Measurements from ENCODE around the gene FIBCD1.

FIBCD1 gene

DNA sequence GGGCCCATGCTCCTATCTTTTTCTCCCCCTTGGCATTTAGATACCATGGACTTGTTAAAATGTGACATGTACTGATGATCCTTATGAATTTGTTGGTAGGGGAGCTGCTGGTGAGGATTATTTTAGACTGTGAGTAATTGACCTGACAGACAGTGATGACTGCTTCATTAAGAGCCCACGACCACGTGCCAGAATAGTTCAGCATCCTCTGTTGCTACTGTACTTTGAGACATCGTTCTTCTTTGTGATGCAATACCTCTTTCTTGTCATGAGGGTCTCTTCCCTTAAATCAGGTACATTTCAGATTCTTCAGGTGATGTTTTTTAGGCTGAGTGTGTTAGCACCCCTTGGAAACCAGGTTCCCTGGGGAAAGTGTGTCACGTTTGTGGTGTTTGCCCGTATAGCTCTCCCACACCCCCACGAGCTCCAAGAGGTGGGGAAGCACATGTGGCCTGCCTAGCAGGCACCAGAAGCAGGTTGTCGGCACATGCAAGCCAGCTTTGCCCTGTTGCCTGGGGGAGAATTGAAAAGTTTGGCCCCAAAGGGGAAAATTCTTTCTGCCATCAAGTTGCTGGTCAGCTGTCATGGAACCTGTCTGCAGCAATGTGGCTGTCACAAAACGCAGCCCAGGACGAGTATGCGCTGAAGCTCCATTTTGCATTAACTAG, 67.5 kb downstream of the FIBCD1 start:
- Histone ChIP-seq H3K4ac (ENCODE audit: low read length) (no peak overlapping the region), H2BK120ac (ENCODE audit: low read depth, low read length) (no peak overlapping the region), H3K27ac (replicated peaks; ENCODE audit: low read length) (no peak overlapping the region), H3K27me3 (ENCODE audit: control insufficient read depth in 3 of 3, insufficient read depth in 3 of 3, low read depth in 1 of 3, low read length in 3 of 3) (no peaks in the 10 kb centered on the region), H3K36me3 (replicated peaks in 1 of 2; ENCODE audit: control insufficient read depth in 2 of 2, insufficient read depth in 2 of 2, low read length in 2 of 2) (peaks cover 47 to 95% of the 10 kb centered on the region in 2 donors), H2BK12ac (ENCODE audit: low read length) (no peak overlapping the region), H2AK5ac (ENCODE audit: low read depth, low read length) (no peak overlapping the region), H3K9ac (ENCODE audit: low read depth, low read length, poor library complexity) (no peak overlapping the region), H3K79me1 (ENCODE audit: low read depth, low read length) (no peaks in the 10 kb centered on the region), H3K18ac (ENCODE audit: low read length) (no peak overlapping the region), H2BK5ac (ENCODE audit: low read length) (no peak overlapping the region), H3K14ac (ENCODE audit: low read length) (no peak overlapping the region), H4K91ac (ENCODE audit: low read depth, low read length, poor library complexity) (no peak overlapping the region), H2BK15ac (ENCODE audit: low read length) (no peak overlapping the region), H2AFZ (ENCODE audit: low read length) (no peak overlapping the region), H4K8ac (ENCODE audit: low read depth, low read length) (no peak overlapping the region), H3K4me2 (ENCODE audit: insufficient read depth, low read length, poor library complexity, severe bottlenecking) (no peak overlapping the region), H3K9me3 (replicated peaks in 1 of 2; ENCODE audit: control insufficient read depth in 2 of 2, insufficient read depth in 1 of 2, low read depth in 1 of 2, low read length in 2 of 2) (no peaks in the 10 kb centered on the region), H3K23ac (ENCODE audit: low read depth, low read length, poor library complexity) (no peak overlapping the region), H3K4me3 (ENCODE audit: low read length in 2 of 2) (no peak overlapping the region), H3K4me1 (ENCODE audit: control insufficient read depth in 2 of 2, insufficient read depth in 1 of 2, low read depth in 1 of 2, low read length in 2 of 2) (peaks cover 0 to 1% of the 10 kb centered on the region in 2 donors)
- no CpG with 5 or more reads among the region's 10 CpGs for WGBS, 2 donors (ENCODE audit: extremely low coverage in 2 of 2, insufficient read length in 2 of 2, insufficient replicate concordance in 1 of 2)
- no peak for DNase-seq (ENCODE audit: low spot score)

DNA sequence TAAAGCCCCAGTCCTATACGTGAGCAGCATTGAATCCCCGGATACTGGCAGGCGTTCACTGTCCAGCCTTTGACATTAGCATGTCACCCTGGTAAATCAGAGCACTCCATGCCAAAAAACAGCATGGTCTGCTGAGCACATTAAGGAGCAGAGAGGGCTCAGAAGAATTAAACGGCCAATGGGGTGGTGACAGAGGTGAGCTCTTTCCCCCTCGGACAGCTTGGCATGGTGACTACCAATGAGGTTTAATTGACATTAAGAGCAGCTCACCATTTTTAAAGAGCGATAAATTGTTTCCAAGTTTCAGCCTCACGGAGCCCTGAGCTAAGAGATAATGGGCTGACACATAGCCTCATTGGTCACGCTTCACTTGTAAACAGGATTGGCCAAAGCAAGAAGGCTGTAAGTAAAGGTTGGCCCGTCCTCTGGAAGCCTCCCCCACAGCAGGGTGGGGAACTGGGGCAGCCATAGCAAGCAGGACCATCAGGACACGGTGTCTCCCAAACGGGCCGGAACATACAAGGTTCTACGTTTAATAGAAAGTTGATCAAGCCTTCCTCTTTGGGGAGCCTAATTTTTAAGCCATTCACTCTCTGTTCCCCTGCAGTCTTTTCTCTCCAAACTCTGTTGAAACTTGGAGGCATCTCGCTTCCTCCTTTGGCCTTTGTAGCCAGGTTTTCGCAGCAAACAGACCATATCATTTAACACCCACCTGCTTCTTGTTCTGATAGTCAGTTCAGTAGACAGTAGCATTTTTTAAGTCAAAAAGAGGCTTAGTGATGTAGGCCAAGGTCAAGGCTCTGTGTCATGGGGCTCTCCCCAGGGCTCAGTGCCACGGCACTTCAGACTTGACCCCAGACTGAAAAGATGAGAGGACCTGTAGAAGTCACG, 68.3 kb downstream of the FIBCD1 start:
- H3K4ac ChIP-seq (ENCODE audit: low read length): no peak overlapping the region
- H2BK15ac ChIP-seq (ENCODE audit: low read length): no peak overlapping the region
- no peak overlapping the region for H4K8ac ChIP-seq (ENCODE audit: low read depth, low read length)
- H3K23ac ChIP-seq (ENCODE audit: low read depth, low read length, poor library complexity): no peak overlapping the region
- peaks cover 0 to 1% of the 10 kb centered on the region in 2 donors for H3K4me1 ChIP-seq (ENCODE audit: control insufficient read depth in 2 of 2, insufficient read depth in 1 of 2, low read depth in 1 of 2, low read length in 2 of 2)
- H3K9me3 ChIP-seq (replicated peaks in 1 of 2; ENCODE audit: control insufficient read depth in 2 of 2, insufficient read depth in 1 of 2, low read depth in 1 of 2, low read length in 2 of 2): no peaks in the 10 kb centered on the region
- H3K36me3 ChIP-seq (replicated peaks in 1 of 2; ENCODE audit: control insufficient read depth in 2 of 2, insufficient read depth in 2 of 2, low read length in 2 of 2): peaks cover 47 to 89% of the 10 kb centered on the region in 2 donors
- no peak overlapping the region for H3K14ac ChIP-seq (ENCODE audit: low read length)
- no CpG with 5 or more reads among the region's 17 CpGs for WGBS, 2 donors (ENCODE audit: extremely low coverage in 2 of 2, insufficient read length in 2 of 2, insufficient replicate concordance in 1 of 2)
- no peaks in the 10 kb centered on the region for H3K79me1 ChIP-seq (ENCODE audit: low read depth, low read length)
- H2BK12ac ChIP-seq (ENCODE audit: low read length): no peak overlapping the region
- H3K4me2 ChIP-seq (ENCODE audit: insufficient read depth, low read length, poor library complexity, severe bottlenecking): no peak overlapping the region
- no peak overlapping the region for H4K91ac ChIP-seq (ENCODE audit: low read depth, low read length, poor library complexity)
- no peak overlapping the region for H3K27ac ChIP-seq (replicated peaks; ENCODE audit: low read length)
- H2BK120ac ChIP-seq (ENCODE audit: low read depth, low read length): no peak overlapping the region
- H3K18ac ChIP-seq (ENCODE audit: low read length): no peak overlapping the region
- no peak overlapping the region for H3K4me3 ChIP-seq (ENCODE audit: low read length in 2 of 2)
- H3K27me3 ChIP-seq (ENCODE audit: control insufficient read depth in 3 of 3, insufficient read depth in 3 of 3, low read depth in 1 of 3, low read length in 3 of 3): no peaks in the 10 kb centered on the region
- H2AK5ac ChIP-seq (ENCODE audit: low read depth, low read length): no peak overlapping the region
- DNase-seq (ENCODE audit: low spot score): no peak
- H2BK5ac ChIP-seq (ENCODE audit: low read length): no peak overlapping the region
- H2AFZ ChIP-seq (ENCODE audit: low read length): no peak overlapping the region
- no peak overlapping the region for H3K9ac ChIP-seq (ENCODE audit: low read depth, low read length, poor library complexity)

GRCh38 chr9:130869250-130869649, 69.8 kb downstream of the FIBCD1 start:
- no peak overlapping the region for H2BK120ac ChIP-seq (ENCODE audit: low read depth, low read length)
- no peak overlapping the region for H2AFZ ChIP-seq (ENCODE audit: low read length)
- no peak overlapping the region for H3K4me2 ChIP-seq (ENCODE audit: insufficient read depth, low read length, poor library complexity, severe bottlenecking)
- H3K4ac ChIP-seq (ENCODE audit: low read length): no peak overlapping the region
- no peak overlapping the region for H2BK15ac ChIP-seq (ENCODE audit: low read length)
- H3K27ac ChIP-seq (replicated peaks; ENCODE audit: low read length): no peak overlapping the region
- no peak overlapping the region for H3K9ac ChIP-seq (ENCODE audit: low read depth, low read length, poor library complexity)
- H3K9me3 ChIP-seq (replicated peaks in 1 of 2; ENCODE audit: control insufficient read depth in 2 of 2, insufficient read depth in 1 of 2, low read depth in 1 of 2, low read length in 2 of 2): no peaks in the 10 kb centered on the region
- no peaks in the 10 kb centered on the region for H3K27me3 ChIP-seq (ENCODE audit: control insufficient read depth in 3 of 3, insufficient read depth in 3 of 3, low read depth in 1 of 3, low read length in 3 of 3)
- no peak overlapping the region for H3K23ac ChIP-seq (ENCODE audit: low read depth, low read length, poor library complexity)
- no peak overlapping the region for H3K18ac ChIP-seq (ENCODE audit: low read length)
- H3K14ac ChIP-seq (ENCODE audit: low read length): no peak overlapping the region
- no peak overlapping the region for H4K8ac ChIP-seq (ENCODE audit: low read depth, low read length)
- DNase-seq (ENCODE audit: low spot score): no peak
- H4K91ac ChIP-seq (ENCODE audit: low read depth, low read length, poor library complexity): no peak overlapping the region
- no peak overlapping the region for H2AK5ac ChIP-seq (ENCODE audit: low read depth, low read length)
- peaks cover 36 to 88% of the 10 kb centered on the region in 2 donors for H3K36me3 ChIP-seq (replicated peaks in 1 of 2; ENCODE audit: control insufficient read depth in 2 of 2, insufficient read depth in 2 of 2, low read length in 2 of 2)
- no peak overlapping the region for H2BK12ac ChIP-seq (ENCODE audit: low read length)
- H3K79me1 ChIP-seq (ENCODE audit: low read depth, low read length): no peaks in the 10 kb centered on the region
- peaks cover 0 to 1% of the 10 kb centered on the region in 2 donors for H3K4me1 ChIP-seq (ENCODE audit: control insufficient read depth in 2 of 2, insufficient read depth in 1 of 2, low read depth in 1 of 2, low read length in 2 of 2)
- no peak overlapping the region for H2BK5ac ChIP-seq (ENCODE audit: low read length)
- no peak overlapping the region for H3K4me3 ChIP-seq (ENCODE audit: low read length in 2 of 2)
- whole genome bisulfite sequencing, 2 donors (ENCODE audit: extremely low coverage in 2 of 2, insufficient read length in 2 of 2, insufficient replicate concordance in 1 of 2): no CpG with 5 or more reads among the region's 8 CpGs

- Histone ChIP-seq H3K27me3 (ENCODE audit: control insufficient read depth in 3 of 3, insufficient read depth in 3 of 3, low read depth in 1 of 3, low read length in 3 of 3) (no peaks in the 10 kb centered on the region), H3K9me3 (replicated peaks in 1 of 2; ENCODE audit: control insufficient read depth in 2 of 2, insufficient read depth in 1 of 2, low read depth in 1 of 2, low read length in 2 of 2) (no peaks in the 10 kb centered on the region), H3K23ac (ENCODE audit: low read depth, low read length, poor library complexity) (no peak overlapping the region), H2BK12ac (ENCODE audit: low read length) (no peak overlapping the region), H3K9ac (ENCODE audit: low read depth, low read length, poor library complexity) (no peak overlapping the region), H3K14ac (ENCODE audit: low read length) (no peak overlapping the region), H3K18ac (ENCODE audit: low read length) (no peak overlapping the region), H3K36me3 (replicated peaks in 1 of 2; ENCODE audit: control insufficient read depth in 2 of 2, insufficient read depth in 2 of 2, low read length in 2 of 2) (peaks cover 32 to 87% of the 10 kb centered on the region in 2 donors), H2BK15ac (ENCODE audit: low read length) (no peak overlapping the region), H3K4ac (ENCODE audit: low read length) (no peak overlapping the region), H2AK5ac (ENCODE audit: low read depth, low read length) (no peak overlapping the region), H4K91ac (ENCODE audit: low read depth, low read length, poor library complexity) (no peak overlapping the region), H2AFZ (ENCODE audit: low read length) (no peak overlapping the region), H4K8ac (ENCODE audit: low read depth, low read length) (no peak overlapping the region), H3K4me3 (ENCODE audit: low read length in 2 of 2) (no peak overlapping the region), H2BK120ac (ENCODE audit: low read depth, low read length) (no peak overlapping the region), H3K27ac (replicated peaks; ENCODE audit: low read length) (no peak overlapping the region), H3K4me2 (ENCODE audit: insufficient read depth, low read length, poor library complexity, severe bottlenecking) (no peak overlapping the region), H2BK5ac (ENCODE audit: low read length) (no peak overlapping the region), H3K79me1 (ENCODE audit: low read depth, low read length) (no peaks in the 10 kb centered on the region), H3K4me1 (ENCODE audit: control insufficient read depth in 2 of 2, insufficient read depth in 1 of 2, low read depth in 1 of 2, low read length in 2 of 2) (peaks cover 0 to 1% of the 10 kb centered on the region in 2 donors)
- DNase-seq (ENCODE audit: low spot score): no peak
- WGBS, 2 donors (ENCODE audit: extremely low coverage in 2 of 2, insufficient read length in 2 of 2, insufficient replicate concordance in 1 of 2): no CpG with 5 or more reads among the region's 3 CpGs
These were observed 70.8 kb downstream of the FIBCD1 start for GRCh38 chr9:130868230-130868629.
